CD14-positive monocyte (primary cell): ENCODE measurements around the gene SHANK3. TPM values are rescaled to one million over a fixed set of nuclear protein-coding genes. Genes with fewer than 3 reads are reported as not detected.

Source experiments
- DNase-seq, 3 donors: peaks; one replicate each; pipeline ENCODE4 v3.0.0-alpha.2; 2011 to 2022
- H2AFZ ChIP-seq: 2 replicates; pipeline ENCODE4 v1.6.0; 2012; ENCODE audit warnings: mild to moderate bottlenecking, low read depth, low read length, inconsistent platforms; ENCODE audit not compliant: insufficient read depth, poor library complexity, severe bottlenecking
- H3K27ac ChIP-seq, 2 donors: 1 replicate in 1 of 2; 2 replicates in 1 of 2; pipeline ENCODE4 v1.5.1; 2012 to 2013; ENCODE audit warnings: low read length in 2 of 2, control low read depth in 1 of 2, inconsistent platforms in 1 of 2, low read depth in 1 of 2, mild to moderate bottlenecking in 1 of 2
- H3K27me3 ChIP-seq, 2 donors: one replicate each; pipeline versions ENCODE4 v1.6.0 to v1.6.1; 2011 to 2013; ENCODE audit warnings: low read length in 2 of 2; ENCODE audit not compliant: control insufficient read depth in 2 of 2, insufficient read depth in 2 of 2
- H3K36me3 ChIP-seq, 2 donors: replicated peaks in 1 of 2; 1 replicate in 1 of 2; 2 replicates in 1 of 2; pipeline versions ENCODE4 v1.5.1 to v1.6.1; 2012 to 2013; ENCODE audit warnings: low read length in 2 of 2, control low read depth in 1 of 2, inconsistent platforms in 1 of 2, mild to moderate bottlenecking in 1 of 2; ENCODE audit not compliant: insufficient read depth in 2 of 2, control insufficient read depth in 1 of 2
- H3K4me1 ChIP-seq, 2 donors: 1 replicate in 1 of 2; 2 replicates in 1 of 2; pipeline versions ENCODE4 v1.5.1 to v1.6.1; 2012 to 2013; ENCODE audit warnings: low read length in 2 of 2, control low read depth in 1 of 2, inconsistent platforms in 1 of 2, mild to moderate bottlenecking in 1 of 2, moderate library complexity in 1 of 2; ENCODE audit not compliant: insufficient read depth in 2 of 2, control insufficient read depth in 1 of 2
- H3K4me2 ChIP-seq: replicated peaks from 2 replicates; pipeline ENCODE3; 2012; ENCODE audit warnings: low read length, moderate library complexity, mild to moderate bottlenecking; ENCODE audit not compliant: poor library complexity, severe bottlenecking; ENCODE audit errors: extremely low read depth
- H3K4me3 ChIP-seq, 3 experiments: fragments of 200-600 bp in 1 of 3; sonication (generic) in 1 of 3; replicated peaks in 1 of 3; 1 replicate in 2 of 3; 2 replicates in 1 of 3; pipeline ENCODE4 v1.5.1; 2011 to 2013; ENCODE audit warnings: low read length in 3 of 3, mild to moderate bottlenecking in 3 of 3, control low read depth in 2 of 3, low read depth in 2 of 3, inconsistent platforms in 1 of 3, moderate library complexity in 1 of 3
- H3K79me2 ChIP-seq: 2 replicates; pipeline ENCODE4 v1.6.0; 2012; ENCODE audit warnings: mild to moderate bottlenecking, control low read depth, inconsistent platforms, low read length, moderate library complexity; ENCODE audit not compliant: insufficient read depth
- H3K9ac ChIP-seq: 2 replicates; pipeline ENCODE4 v1.6.0; 2017; ENCODE audit warnings: low read length, mild to moderate bottlenecking; ENCODE audit not compliant: insufficient read depth, poor library complexity, severe bottlenecking
- H3K9me3 ChIP-seq, 2 donors: replicated peaks in 1 of 2; 1 replicate in 1 of 2; 2 replicates in 1 of 2; pipeline versions ENCODE4 v1.5.1 to v1.6.1; 2012 to 2013; ENCODE audit warnings: low read length in 2 of 2, control low read depth in 1 of 2; ENCODE audit not compliant: control insufficient read depth in 1 of 2, insufficient read depth in 1 of 2
- H4K20me1 ChIP-seq: 2 replicates; pipeline ENCODE4 v1.6.0; 2012; ENCODE audit warnings: mild to moderate bottlenecking, low read length, control low read depth, moderate library complexity; ENCODE audit not compliant: insufficient read depth
- H3K27ac Mint-ChIP-seq, 7 donors: one replicate each; pipeline ENCODE4 v1.8.0; 2020; ENCODE audit warnings: mild to moderate bottlenecking in 7 of 7, mixed read lengths in 7 of 7, moderate library complexity in 6 of 7, inconsistent platforms in 2 of 7
- H3K27me3 Mint-ChIP-seq, 3 donors: one replicate each; pipeline ENCODE4 v1.8.0; 2021 to 2022; ENCODE audit warnings: low read depth in 3 of 3, mild to moderate bottlenecking in 3 of 3, mixed read lengths in 3 of 3, moderate library complexity in 3 of 3, inconsistent platforms in 1 of 3
- H3K36me3 Mint-ChIP-seq, 2 donors: one replicate each; pipeline ENCODE4 v1.8.0; 2020; ENCODE audit warnings: mixed read lengths in 2 of 2, inconsistent platforms in 1 of 2, mild to moderate bottlenecking in 1 of 2
- H3K4me1 Mint-ChIP-seq: one replicate; pipeline ENCODE4 v1.8.0; 2020; ENCODE audit warnings: mild to moderate bottlenecking, mixed read lengths
- H3K4me3 Mint-ChIP-seq, 2 donors: one replicate each; pipeline ENCODE4 v1.8.0; 2020; ENCODE audit warnings: mild to moderate bottlenecking in 2 of 2, mixed read lengths in 2 of 2, moderate library complexity in 1 of 2
- H3K9me3 Mint-ChIP-seq, 7 donors: one replicate each; pipeline ENCODE4 v1.8.0; 2020 to 2022; ENCODE audit warnings: mixed read lengths in 7 of 7, mild to moderate bottlenecking in 6 of 7, moderate library complexity in 6 of 7, inconsistent platforms in 2 of 7
- CTCF ChIP-seq: fragments of 200-600 bp; IDR thresholded peaks from one replicate; pipeline ENCODE4 v1.8.0; 2022; ENCODE audit warnings: antibody characterized with exemption, mild to moderate bottlenecking
- WGBS: methylation state at CpG from one replicate; pipeline ENCODE4 v1.1.5; 2013; ENCODE audit warnings: missing lambda C conversion rate; ENCODE audit not compliant: insufficient coverage; 5-methylcytosine and 5-hydroxymethylcytosine counted together
- intact Hi-C, 2 donors: fragments of 100-400 bp; cut with micrococcal nuclease; formaldehyde crosslinking; loops; one replicate each; pipeline versions ENCODE4 v1.15.0 to v1.15.1; 2023
- polyA plus RNA-seq, 3 donors: library from polyadenylated mRNA; depleted of rRNA in 1 of 3; unstranded in 2 of 3; stranded (reverse) in 1 of 3; fragments of 300-500 nt in 2 of 3; fragments of >200 nt in 1 of 3; fragmentation: Illumina TruSeq in 2 of 3; gene quantifications; 1 replicate in 2 of 3; 2 replicates in 1 of 3; pipeline ENCODE4 v1.2.3, GENCODE V29; 2012 to 2021

Gene SHANK3
- polyA plus RNA-seq, 3 donors: not detected

DNA sequence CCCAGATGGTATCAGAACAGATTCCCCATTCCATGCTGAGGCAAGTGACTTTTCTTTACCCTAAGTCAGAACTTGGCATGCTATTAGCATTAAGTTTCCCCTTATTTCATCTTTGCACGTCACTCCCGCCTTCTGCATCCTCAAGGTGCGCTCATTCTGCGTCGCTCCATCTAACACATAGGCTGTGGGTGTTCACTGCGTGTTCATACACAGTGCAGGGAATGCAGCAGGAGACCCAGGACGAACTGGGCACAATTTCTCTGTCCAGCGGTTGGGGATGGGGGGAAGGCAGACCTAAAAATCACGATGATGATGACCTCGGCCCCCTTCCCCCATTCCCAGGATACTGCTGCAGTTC is 45.7 kb downstream of the SHANK3 start:
- Mint-ChIP-seq H3K36me3 (no peaks in the 10 kb centered on the region), H3K27ac (no peak overlapping the region), H3K9me3 (peaks cover 0 to 15% (median 2%) of the 10 kb centered on the region in 7 donors), H3K4me3 (no peak overlapping the region), H3K4me1 (no peaks in the 10 kb centered on the region), H3K27me3 (peaks cover 0 to 1% (median 0%) of the 10 kb centered on the region in 3 donors)
- H3K27ac ChIP-seq: no peak overlapping the region
- peaks cover 0 to 9% of the 10 kb centered on the region in 2 donors for H3K9me3 ChIP-seq
- no peak overlapping the region for H3K4me3 ChIP-seq
- intact Hi-C loops: no loop called here
- H3K4me1 ChIP-seq: no peaks in the 10 kb centered on the region
- no peaks in the 10 kb centered on the region for H4K20me1 ChIP-seq
- WGBS: 95% methylated on average over 7 of the region's 10 CpGs
- no peak for TF ChIP-seq CTCF
- H3K9ac ChIP-seq: no peak overlapping the region
- H3K4me2 ChIP-seq: no peak overlapping the region
- H2AFZ ChIP-seq: no peak overlapping the region
- H3K79me2 ChIP-seq: no peaks in the 10 kb centered on the region
- no peak for DNase-seq
- H3K27me3 ChIP-seq: no peaks in the 10 kb centered on the region
- H3K36me3 ChIP-seq: no peaks in the 10 kb centered on the region

DNA sequence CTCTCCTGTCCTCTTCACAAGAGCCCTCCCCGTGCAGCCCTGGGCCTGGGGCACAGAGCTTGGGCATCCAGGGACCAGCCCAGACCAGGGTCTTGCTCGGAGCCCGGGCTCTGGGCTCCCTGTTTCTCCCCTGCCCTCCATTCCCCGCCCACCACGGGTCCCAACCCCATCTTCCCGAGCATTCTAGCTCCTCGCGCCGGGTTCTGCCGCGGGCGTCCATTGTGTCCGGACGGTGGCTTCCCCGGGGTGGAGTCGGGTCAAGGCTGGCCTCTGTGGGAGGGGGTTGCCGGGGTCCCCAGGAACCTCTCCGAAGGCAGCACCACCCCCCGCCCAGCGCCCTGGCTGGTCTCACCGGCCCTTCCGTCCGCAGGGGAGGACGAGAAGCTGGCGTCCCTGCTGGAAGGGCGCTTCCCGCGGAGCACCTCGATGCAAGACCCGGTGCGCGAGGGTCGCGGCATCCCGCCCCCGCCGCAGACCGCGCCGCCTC is 47.2 kb downstream of the SHANK3 start:
- 95% methylated on average over 34 of the region's 40 CpGs for WGBS
- no peak overlapping the region for H3K27ac Mint-ChIP-seq
- H3K9ac ChIP-seq: no peak overlapping the region
- H3K4me2 ChIP-seq: no peak overlapping the region
- no peak for TF ChIP-seq CTCF
- H3K27ac ChIP-seq: no peak overlapping the region
- no peaks in the 10 kb centered on the region for H3K4me1 Mint-ChIP-seq
- intact Hi-C loops: no loop called here
- no peaks in the 10 kb centered on the region for H4K20me1 ChIP-seq
- peaks cover 0 to 15% (median 2%) of the 10 kb centered on the region in 7 donors for H3K9me3 Mint-ChIP-seq
- peaks cover 0 to 1% (median 0%) of the 10 kb centered on the region in 3 donors for H3K27me3 Mint-ChIP-seq
- no peak overlapping the region for H2AFZ ChIP-seq
- peaks cover 0 to 9% of the 10 kb centered on the region in 2 donors for H3K9me3 ChIP-seq
- H3K36me3 ChIP-seq: no peaks in the 10 kb centered on the region
- no peaks in the 10 kb centered on the region for H3K79me2 ChIP-seq
- H3K36me3 Mint-ChIP-seq: no peaks in the 10 kb centered on the region
- H3K4me1 ChIP-seq: no peaks in the 10 kb centered on the region
- DNase-seq: no peak
- H3K4me3 Mint-ChIP-seq: no peak overlapping the region
- H3K27me3 ChIP-seq: no peaks in the 10 kb centered on the region
- H3K4me3 ChIP-seq: no peak overlapping the region
